Hepatocyte (in vitro differentiated cells): Measurements from ENCODE around the gene PRMT9.

Experiments used
- EZH2phosphoT487 ChIP-seq: fragments of 200-600 bp; sonication (generic); IDR thresholded peaks from one replicate; pipeline ENCODE4 v1.6.1; 2018; ENCODE audit warnings: antibody characterized with exemption, mild to moderate bottlenecking, low read depth, moderate library complexity; ENCODE audit not compliant: unreplicated experiment, severe bottlenecking
- TF ChIP-seq, protein P1 (sequence below): fragments of 200-600 bp; sonication (generic); IDR thresholded peaks from 2 replicates; pipeline ENCODE4 v1.5.1; 2016; ENCODE audit warnings: antibody characterized with exemption, mild to moderate bottlenecking; ENCODE audit not compliant: poor library complexity

DNA sequence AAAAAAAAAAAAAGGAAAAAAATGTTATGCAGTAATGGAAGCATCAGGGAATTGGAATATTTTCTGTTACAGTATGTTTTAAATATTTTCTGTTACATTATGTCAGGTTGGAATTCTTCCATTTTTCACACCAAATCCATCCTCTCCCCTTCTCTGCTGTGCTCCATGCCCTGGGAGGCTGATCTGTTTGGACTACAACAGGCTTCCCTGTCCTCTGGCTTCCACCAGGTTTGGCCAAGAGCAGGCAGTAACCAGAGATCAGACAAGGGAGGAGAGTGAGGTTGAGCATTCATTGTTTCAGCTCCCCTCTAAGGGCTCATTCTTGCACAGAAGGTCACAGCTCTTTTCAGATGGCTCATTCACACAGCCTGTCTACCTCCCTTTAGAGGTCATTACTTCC, 78.5 kb downstream of the PRMT9 start:
- TF ChIP-seq, protein P1, sequence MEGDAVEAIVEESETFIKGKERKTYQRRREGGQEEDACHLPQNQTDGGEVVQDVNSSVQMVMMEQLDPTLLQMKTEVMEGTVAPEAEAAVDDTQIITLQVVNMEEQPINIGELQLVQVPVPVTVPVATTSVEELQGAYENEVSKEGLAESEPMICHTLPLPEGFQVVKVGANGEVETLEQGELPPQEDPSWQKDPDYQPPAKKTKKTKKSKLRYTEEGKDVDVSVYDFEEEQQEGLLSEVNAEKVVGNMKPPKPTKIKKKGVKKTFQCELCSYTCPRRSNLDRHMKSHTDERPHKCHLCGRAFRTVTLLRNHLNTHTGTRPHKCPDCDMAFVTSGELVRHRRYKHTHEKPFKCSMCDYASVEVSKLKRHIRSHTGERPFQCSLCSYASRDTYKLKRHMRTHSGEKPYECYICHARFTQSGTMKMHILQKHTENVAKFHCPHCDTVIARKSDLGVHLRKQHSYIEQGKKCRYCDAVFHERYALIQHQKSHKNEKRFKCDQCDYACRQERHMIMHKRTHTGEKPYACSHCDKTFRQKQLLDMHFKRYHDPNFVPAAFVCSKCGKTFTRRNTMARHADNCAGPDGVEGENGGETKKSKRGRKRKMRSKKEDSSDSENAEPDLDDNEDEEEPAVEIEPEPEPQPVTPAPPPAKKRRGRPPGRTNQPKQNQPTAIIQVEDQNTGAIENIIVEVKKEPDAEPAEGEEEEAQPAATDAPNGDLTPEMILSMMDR: no peak
- no peak for TF ChIP-seq EZH2phosphoT487
